Measurements from ENCODE around the gene IGFBP1. TPM values are rescaled to one million over a fixed set of nuclear protein-coding genes. Genes with fewer than 3 reads are reported as not detected.

Gene IGFBP1
- total RNA-seq, 1 donor = 4.0 TPM

DNA sequence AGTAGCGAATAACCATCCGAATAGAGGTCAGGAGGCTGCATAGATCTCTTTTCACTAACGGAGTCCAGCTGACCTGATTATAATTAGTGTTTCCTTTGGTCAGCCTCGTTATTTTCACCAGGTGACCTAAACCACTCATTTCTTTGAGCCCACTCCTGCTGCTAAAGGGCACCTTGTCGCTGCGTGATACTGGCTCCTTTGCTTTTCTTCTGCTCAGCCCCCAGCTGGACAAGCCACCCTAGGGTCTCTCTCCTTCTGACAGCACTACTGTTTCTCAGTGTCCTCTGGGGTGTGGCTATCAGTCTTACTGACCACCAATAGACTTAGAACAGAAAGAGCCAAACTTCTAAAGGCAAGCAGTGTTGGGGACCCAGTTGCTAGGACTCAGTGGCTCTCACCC is 35.5 kb downstream of the IGFBP1 start:
- peaks cover 47% of the 10 kb centered on the region for H3K4me1 ChIP-seq (ENCODE audit: insufficient read depth, low read length)
- peaks cover 10% of the 10 kb centered on the region for H4K20me1 ChIP-seq (ENCODE audit: insufficient read depth, low read length)
- peak overlapping the region; percentile 84 for H3K27ac ChIP-seq (ENCODE audit: low read depth, low read length)
- H3K79me2 ChIP-seq (ENCODE audit: insufficient read depth, low read length) = peaks cover 17% of the 10 kb centered on the region
- no peak for DNase-seq (ENCODE audit: insufficient read length, low spot score, missing footprints)
- H3K4me2 ChIP-seq (ENCODE audit: insufficient read depth, low read length) = peak overlapping the region; percentile 33
- no peak overlapping the region for H2AFZ ChIP-seq (ENCODE audit: low read length)
- TF ChIP-seq, protein P1, sequence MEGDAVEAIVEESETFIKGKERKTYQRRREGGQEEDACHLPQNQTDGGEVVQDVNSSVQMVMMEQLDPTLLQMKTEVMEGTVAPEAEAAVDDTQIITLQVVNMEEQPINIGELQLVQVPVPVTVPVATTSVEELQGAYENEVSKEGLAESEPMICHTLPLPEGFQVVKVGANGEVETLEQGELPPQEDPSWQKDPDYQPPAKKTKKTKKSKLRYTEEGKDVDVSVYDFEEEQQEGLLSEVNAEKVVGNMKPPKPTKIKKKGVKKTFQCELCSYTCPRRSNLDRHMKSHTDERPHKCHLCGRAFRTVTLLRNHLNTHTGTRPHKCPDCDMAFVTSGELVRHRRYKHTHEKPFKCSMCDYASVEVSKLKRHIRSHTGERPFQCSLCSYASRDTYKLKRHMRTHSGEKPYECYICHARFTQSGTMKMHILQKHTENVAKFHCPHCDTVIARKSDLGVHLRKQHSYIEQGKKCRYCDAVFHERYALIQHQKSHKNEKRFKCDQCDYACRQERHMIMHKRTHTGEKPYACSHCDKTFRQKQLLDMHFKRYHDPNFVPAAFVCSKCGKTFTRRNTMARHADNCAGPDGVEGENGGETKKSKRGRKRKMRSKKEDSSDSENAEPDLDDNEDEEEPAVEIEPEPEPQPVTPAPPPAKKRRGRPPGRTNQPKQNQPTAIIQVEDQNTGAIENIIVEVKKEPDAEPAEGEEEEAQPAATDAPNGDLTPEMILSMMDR (IDR thresholded peaks at IDR 0.05; ENCODE audit: extremely low read depth, low read depth, low read length) = no peak
- no peaks in the 10 kb centered on the region for H3K36me3 ChIP-seq (ENCODE audit: insufficient read depth, low read length)
- H3K27me3 ChIP-seq (ENCODE audit: insufficient read depth, low read length) = no peaks in the 10 kb centered on the region
- no peak overlapping the region for H3K4me3 ChIP-seq (ENCODE audit: insufficient read depth, low read length)
- no peaks in the 10 kb centered on the region for H3K9me3 ChIP-seq (ENCODE audit: low read depth, low read length)

DNA sequence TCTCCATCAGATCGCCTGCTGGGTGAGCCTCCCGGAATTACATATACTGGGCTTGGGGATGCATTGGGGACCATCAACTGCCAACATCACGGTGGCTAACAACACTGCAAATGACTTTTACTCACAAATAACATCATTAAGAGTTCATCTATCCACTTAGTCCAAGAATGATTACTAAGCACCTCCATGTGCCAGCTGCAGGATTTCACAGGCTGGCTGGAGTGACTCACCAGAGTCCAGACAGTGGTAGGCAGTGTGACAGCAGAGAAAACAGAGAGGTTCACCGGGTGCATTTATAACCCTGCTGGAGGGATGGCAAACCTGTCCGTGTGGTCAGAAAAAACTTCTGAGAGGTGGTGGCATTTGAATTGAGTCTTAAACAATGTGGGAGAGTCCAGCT is 36.0 kb downstream of the IGFBP1 start:
- H3K4me2 ChIP-seq (ENCODE audit: insufficient read depth, low read length) = peak overlapping the region; percentile 33
- no peaks in the 10 kb centered on the region for H3K9me3 ChIP-seq (ENCODE audit: low read depth, low read length)
- TF ChIP-seq, protein P1 (IDR thresholded peaks at IDR 0.05; ENCODE audit: extremely low read depth, low read depth, low read length) = peak; percentile 24
- peak overlapping the region; percentile 13 for H2AFZ ChIP-seq (ENCODE audit: low read length)
- peak; percentile 87 for DNase-seq (ENCODE audit: insufficient read length, low spot score, missing footprints)
- H3K27me3 ChIP-seq (ENCODE audit: insufficient read depth, low read length) = no peaks in the 10 kb centered on the region
- H4K20me1 ChIP-seq (ENCODE audit: insufficient read depth, low read length) = peaks cover 9% of the 10 kb centered on the region
- H3K36me3 ChIP-seq (ENCODE audit: insufficient read depth, low read length) = no peaks in the 10 kb centered on the region
- peaks cover 42% of the 10 kb centered on the region for H3K4me1 ChIP-seq (ENCODE audit: insufficient read depth, low read length)
- H3K4me3 ChIP-seq (ENCODE audit: insufficient read depth, low read length) = no peak overlapping the region
- H3K27ac ChIP-seq (ENCODE audit: low read depth, low read length) = peak overlapping the region; percentile 84
- H3K79me2 ChIP-seq (ENCODE audit: insufficient read depth, low read length) = peaks cover 12% of the 10 kb centered on the region

DNA sequence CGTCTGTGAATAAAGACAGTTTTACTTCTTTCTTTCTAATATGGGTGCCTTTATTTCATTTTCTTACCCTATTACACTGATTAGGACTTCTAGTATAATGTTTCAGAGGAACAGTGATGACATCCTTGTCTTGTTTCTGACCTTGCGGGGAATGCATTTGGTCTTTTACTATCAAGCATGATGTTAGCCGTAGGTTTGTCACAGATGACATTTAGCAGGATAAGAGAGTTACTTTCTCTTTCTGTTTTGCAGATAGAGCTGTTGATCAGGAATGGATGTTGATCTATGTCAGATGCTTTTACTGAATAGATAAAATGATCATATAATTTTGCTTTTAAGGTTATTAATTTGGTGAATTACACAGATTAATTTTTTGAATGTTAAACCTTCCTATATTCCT is 39.4 kb downstream of the IGFBP1 start:
- Histone ChIP-seq H3K4me2 (ENCODE audit: insufficient read depth, low read length) (no peak overlapping the region), H3K4me1 (ENCODE audit: insufficient read depth, low read length) (peaks cover 22% of the 10 kb centered on the region), H3K79me2 (ENCODE audit: insufficient read depth, low read length) (no peaks in the 10 kb centered on the region), H3K9me3 (ENCODE audit: low read depth, low read length) (no peaks in the 10 kb centered on the region), H3K27me3 (ENCODE audit: insufficient read depth, low read length) (no peaks in the 10 kb centered on the region), H3K4me3 (ENCODE audit: insufficient read depth, low read length) (no peak overlapping the region), H3K36me3 (ENCODE audit: insufficient read depth, low read length) (no peaks in the 10 kb centered on the region), H2AFZ (ENCODE audit: low read length) (no peak overlapping the region), H3K27ac (ENCODE audit: low read depth, low read length) (no peak overlapping the region), H4K20me1 (ENCODE audit: insufficient read depth, low read length) (no peaks in the 10 kb centered on the region)
- TF ChIP-seq, protein P1 (IDR thresholded peaks at IDR 0.05; ENCODE audit: extremely low read depth, low read depth, low read length) = no peak
- DNase-seq (ENCODE audit: insufficient read length, low spot score, missing footprints) = no peak

DNA sequence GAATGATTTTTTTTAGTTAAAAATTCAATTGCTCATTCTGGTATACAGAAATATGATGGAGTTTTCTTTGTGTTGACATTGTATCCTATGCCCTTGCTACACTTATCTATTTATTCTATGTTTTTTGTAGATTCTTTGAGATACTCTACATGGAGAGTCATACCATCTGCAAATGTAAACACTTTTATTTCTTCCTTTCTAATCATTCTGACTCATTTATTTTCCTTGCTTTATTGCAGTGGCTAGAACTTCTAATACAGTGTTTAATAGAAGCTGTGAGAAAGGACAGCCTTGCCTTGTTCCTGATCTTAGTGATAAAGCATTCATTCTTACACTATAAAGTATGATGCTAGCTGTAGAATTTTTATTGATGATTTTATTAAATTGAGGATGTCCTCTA is 42.7 kb downstream of the IGFBP1 start:
- Histone ChIP-seq H3K4me3 (ENCODE audit: insufficient read depth, low read length) (no peak overlapping the region), H3K4me2 (ENCODE audit: insufficient read depth, low read length) (no peak overlapping the region), H3K27ac (ENCODE audit: low read depth, low read length) (no peak overlapping the region), H4K20me1 (ENCODE audit: insufficient read depth, low read length) (no peaks in the 10 kb centered on the region), H3K9me3 (ENCODE audit: low read depth, low read length) (no peaks in the 10 kb centered on the region), H2AFZ (ENCODE audit: low read length) (no peak overlapping the region), H3K27me3 (ENCODE audit: insufficient read depth, low read length) (no peaks in the 10 kb centered on the region), H3K4me1 (ENCODE audit: insufficient read depth, low read length) (no peaks in the 10 kb centered on the region), H3K36me3 (ENCODE audit: insufficient read depth, low read length) (no peaks in the 10 kb centered on the region), H3K79me2 (ENCODE audit: insufficient read depth, low read length) (no peaks in the 10 kb centered on the region)
- DNase-seq (ENCODE audit: insufficient read length, low spot score, missing footprints) = no peak
- TF ChIP-seq, protein P1 (IDR thresholded peaks at IDR 0.05; ENCODE audit: extremely low read depth, low read depth, low read length) = no peak
